GM12875 (cell line): ENCODE data around the gene SYNGR1.

Source experiments
- H3K4me3 ChIP-seq: one replicate; pipeline ENCODE4 v1.5.1; 2011; ENCODE audit warnings: low read depth, low read length, control low read depth
- CTCF ChIP-seq: IDR thresholded peaks from 2 replicates; pipeline ENCODE4 v1.5.1; 2011; ENCODE audit warnings: low read depth, mild to moderate bottlenecking, control low read depth, inconsistent platforms, low read length, moderate library complexity, borderline replicate concordance; ENCODE audit not compliant: insufficient read depth

Gene SYNGR1

DNA sequence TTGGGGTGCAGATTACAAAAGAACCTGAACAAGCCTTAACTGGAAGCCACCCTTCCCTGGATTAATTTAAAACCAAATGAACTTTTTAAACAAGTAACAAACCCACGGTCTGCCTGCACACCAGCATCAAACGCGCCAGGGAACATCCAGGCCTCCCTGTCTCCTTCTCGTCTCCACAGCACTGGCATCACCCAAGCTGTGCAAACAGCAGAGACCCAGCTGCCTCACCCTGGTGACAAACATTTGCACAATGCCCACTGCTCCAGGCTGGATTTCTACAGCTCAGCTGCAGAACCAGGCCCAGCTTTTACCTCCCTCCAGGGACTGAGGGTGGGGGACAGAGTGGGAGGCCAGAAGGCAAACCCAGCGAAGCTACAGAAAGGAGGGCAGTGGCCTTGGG is 37.4 kb upstream of the SYNGR1 start:
- TF ChIP-seq CTCF: no peak
- no peak overlapping the region for H3K4me3 ChIP-seq

- no peak overlapping the region for H3K4me3 ChIP-seq
- no peak for TF ChIP-seq CTCF
Measured at GRCh38 chr22:39313258-39314001, 36.4 kb upstream of the SYNGR1 start.

GRCh38 chr22:39314251-39314971 is 35.4 kb upstream of the SYNGR1 start:
- no peak for TF ChIP-seq CTCF
- no peak overlapping the region for H3K4me3 ChIP-seq

DNA sequence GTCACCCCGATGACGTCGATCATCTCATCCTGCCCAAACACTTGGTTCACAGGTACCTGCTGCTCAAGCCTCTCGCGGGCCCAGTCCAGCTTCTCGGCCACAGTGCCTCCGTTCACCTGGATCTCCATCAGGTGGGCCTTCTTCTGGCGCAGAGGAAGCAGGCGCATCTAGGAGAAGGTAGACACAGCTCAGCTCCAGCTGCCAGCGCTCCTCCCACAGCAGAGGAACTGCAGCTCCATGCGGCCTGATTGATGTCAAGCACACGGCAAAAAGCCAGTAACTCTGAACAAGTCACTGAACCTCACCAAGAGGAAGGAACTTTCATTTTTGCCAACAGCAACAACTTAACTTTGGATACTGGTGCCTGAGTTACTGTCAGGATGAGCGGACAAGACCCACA is 34.4 kb upstream of the SYNGR1 start:
- no peak for TF ChIP-seq CTCF
- H3K4me3 ChIP-seq: no peak overlapping the region

DNA sequence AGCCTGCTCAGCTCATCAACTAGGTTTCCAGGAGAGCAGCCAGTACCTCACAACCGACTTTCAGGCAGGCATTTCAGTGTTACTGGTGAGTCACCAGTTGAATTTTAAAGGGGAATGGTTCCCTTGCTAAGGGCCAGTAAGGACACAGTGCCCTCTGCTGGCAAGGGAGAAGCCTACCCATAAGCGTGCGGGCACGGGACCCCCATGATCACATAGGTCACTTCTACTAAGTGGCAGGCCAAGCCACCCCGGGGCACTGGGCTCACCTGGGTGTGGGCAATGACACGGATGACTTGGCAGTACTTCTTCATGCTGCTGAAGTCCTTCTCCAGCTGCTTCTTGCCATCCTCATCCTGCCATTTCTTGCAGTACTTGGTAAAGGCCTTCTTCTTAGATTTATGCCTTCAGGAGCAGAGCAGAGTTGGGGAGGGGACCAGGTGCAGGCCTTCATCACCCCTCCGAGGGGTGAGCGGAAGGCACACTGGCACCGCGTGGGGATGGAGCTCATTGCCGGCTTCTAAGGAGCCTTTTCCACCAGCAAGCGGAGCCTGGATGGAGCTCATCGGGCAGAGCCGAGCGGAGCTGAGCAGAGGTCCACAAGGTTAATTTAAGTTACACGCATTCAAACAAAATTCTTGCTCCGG is 33.2 kb upstream of the SYNGR1 start:
- peak; percentile 78 for TF ChIP-seq CTCF
- peak overlapping the region; percentile 71 for H3K4me3 ChIP-seq

- H3K4me3 ChIP-seq: peak overlapping the region; percentile 71
- no peak for TF ChIP-seq CTCF
Measured at GRCh38 chr22:39317084-39317774, 32.6 kb upstream of the SYNGR1 start.
